T1000 (cell line): Measurements from ENCODE around the gene ANO1.

Experiments
- DNase-seq: peaks from one replicate; lab custom pipeline; 2025; ENCODE audit warnings: mixed read lengths; lab: John Stamatoyannopoulos, UW

The ANO1 gene

DNA sequence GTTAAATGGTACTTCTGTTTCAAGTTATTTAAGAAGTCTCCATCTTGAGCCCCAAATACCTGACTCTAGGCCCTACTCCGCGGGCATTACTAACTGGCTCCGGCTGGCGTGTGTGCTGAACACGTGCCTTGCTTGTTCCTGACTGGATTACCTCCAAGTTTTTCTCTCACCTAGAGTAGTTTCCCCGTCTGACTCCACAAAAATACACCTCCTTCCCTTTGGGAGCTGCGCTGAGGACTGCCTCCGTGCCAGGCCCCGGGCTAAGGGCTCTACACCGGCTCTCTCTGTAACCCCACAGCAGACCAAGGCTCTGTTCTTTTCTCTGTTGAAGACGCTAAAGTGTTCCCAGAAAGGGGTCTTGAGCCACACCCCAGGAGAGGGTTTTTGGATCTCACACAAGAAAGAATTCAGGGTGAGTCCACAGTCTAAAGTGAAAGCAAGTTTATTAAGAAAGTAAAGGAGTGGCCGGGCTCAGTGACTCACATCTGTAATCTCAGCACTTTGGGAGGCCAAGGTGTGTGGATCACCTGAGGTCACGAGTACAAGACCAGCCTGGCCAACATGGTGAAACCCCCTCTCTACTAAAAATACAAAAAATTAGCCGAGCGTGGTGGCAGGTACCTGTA is 61.8 kb downstream of the ANO1 start:
- no peak for DNase-seq

DNA sequence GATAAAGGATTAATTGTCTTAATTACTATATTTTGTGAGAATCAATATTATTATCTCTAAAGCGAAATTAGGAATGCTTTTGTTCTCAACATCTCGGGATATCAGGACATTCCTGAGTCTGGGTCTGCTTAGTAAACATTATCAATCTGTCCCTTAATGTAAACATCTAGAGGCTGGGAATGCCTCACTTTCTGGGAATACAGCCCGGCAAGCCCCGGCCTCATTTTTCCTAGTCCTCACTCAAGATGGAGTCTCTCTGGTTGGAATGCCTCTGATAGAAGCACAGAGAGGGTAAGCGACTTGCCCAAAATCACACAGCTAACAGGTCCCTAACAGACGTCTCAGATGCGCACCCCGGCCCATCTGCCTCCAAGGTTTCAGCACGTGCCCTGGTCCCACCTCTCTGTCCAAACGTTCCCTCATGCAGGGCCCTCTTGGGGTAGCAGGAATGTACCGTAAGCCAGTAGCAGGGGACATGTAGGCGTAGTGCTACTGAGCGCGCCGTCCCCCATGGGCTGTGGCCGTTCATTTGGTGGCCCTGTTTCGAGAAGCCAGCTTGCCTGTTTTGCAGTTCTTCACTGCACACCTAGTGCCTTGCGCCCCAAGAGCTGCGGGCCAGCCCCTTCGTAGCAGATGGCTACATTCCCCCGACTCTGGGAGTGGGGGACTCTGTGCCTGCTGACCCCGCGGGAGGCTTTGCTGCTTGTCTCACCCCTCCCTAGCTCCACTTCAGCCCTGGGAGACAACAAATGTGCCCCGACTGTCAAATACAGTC is 62.8 kb downstream of the ANO1 start:
- no peak for DNase-seq

DNA sequence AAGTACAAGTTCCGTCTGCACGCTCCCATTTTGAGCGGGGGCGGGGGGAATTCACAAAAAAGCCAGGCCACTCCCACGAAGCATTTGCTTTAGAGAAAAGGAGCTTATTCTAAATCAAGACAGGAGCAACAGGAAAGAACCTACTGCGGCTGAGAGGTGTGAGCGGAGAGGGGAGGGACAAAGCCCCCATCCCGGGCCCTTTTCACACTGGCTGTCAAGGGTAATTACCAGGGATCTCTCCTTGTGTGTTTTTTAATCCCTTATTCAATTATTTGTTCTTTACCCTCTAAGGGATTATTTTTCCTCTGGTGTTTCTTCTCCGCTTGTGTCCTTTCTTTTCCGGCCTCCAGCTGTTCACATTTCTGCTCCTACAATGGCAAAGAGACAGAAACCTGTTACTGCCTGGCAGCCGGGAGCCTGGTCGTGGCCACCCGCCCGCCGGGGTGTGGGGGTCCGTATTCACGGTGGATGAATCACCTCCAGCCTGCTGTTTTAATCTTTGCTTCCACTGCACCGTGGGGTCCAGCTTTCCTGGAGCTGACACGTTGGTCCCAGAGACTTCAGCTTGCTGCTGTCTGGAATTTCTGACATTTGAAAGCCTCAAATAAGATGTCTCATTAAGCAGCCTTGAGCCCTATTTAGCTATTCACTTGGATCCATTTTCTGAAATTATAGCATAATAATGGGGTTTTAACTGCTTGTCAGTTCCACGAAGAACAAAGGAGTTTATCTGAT is 63.5 kb downstream of the ANO1 start:
- no peak for DNase-seq

DNA sequence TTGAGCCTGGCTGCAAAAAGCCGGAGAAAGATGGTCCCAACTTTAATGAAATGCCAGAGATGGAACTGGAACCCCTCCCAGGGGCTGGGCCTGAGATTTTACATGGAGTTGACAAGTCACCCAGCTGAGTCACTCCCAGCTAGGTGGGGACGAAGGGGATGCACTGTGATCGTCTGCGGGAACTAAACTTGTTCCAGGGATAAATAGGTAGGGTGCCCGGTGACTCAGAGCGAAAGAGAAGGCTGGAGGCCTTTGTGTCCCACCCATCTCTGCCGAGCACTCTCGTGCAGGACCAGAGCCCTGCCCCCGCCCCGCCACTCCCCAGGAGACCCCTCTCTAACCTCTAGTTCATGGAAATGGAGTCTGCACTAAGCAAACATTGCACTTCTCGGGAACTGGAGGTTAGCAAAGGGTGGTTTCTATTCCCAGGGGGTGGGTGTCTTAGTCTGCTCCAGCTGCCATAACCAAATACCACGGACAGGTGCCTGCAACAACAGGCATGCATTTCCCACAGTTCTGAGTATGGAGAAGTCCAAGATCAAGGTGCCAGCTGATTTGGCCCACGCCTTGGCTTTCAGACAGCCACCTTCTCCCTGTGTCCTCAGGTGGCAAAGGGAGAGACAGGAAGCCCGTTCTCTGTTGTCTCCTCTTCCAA is 64.2 kb downstream of the ANO1 start:
- DNase-seq = no peak

DNA sequence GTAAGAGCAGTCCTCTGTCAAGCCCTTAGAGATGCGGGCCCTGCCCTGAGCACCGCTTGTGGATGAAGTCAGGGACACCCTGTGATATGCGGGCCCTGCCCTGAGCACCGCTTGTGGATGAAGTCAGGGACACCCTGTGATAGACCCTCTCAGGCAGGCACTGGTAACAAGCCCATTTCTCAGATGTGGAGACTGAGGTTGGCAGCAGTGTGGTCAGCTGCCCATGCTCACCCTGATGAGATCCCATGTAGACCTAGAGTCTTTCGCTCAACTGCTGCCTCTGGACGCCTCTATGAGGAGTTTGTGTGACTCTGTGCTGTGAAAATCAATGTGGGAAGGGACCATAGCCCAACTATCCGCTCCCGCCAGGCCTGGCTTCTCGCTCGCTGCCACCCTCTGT is 66.1 kb downstream of the ANO1 start:
- no peak for DNase-seq

DNA sequence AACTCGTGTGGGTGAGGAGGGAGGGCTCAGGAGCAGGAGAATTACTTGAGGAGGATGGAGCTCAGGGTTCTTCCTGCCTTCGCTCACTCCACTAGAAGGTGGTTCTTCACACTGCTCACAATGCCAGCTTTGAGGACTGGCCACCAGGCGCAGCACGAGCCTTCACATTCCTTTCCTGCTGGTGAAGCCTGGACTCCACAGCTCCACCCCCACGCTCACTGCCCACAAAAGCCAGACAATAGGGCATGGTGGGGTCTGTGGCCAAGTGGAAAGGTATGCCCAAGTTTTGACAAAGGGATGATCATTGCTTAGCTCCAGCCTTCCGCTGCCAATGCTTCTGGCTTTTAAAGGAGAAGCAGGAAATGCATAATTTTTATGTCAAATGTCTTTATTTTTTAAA is 67.0 kb downstream of the ANO1 start:
- no peak for DNase-seq

DNA sequence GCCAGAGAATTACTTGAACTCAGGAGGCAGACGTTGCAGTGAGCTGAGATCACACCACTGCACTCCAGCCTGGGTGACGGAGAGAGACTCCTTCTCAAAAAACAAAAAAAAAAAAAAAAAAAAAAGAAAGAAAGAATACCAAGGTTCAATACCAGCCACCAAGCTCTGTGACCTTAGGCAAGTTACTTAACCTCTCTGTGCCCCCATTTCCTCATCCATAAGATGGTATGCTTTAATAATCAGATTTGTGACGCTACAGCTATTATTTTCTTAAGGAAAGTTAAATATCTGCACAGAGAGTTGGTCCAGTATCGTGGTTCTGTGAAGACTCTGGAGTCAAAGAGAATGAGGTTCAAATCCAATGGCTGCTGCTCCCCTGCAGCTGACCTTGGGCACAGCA is 67.7 kb downstream of the ANO1 start:
- no peak for DNase-seq

DNA sequence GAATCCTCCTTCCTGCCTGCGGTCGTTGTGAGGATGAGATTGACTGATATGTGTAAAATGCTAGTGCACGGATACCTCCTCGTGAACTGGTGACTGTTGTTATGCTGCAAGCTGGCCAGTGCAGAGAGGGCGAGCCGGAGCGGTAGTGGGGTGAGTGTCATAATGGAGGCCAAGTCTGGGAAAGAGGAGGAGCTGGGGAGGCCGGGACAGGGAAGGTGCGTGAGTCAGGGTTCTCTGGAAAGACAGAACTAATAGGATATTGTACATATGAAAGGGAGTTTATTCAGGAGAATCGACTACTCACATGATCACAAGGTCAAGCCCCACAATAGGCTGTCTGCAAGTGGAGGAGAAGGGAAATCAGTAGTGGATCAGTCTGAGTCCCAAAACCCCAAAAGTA is 68.2 kb downstream of the ANO1 start:
- DNase-seq = no peak

DNA sequence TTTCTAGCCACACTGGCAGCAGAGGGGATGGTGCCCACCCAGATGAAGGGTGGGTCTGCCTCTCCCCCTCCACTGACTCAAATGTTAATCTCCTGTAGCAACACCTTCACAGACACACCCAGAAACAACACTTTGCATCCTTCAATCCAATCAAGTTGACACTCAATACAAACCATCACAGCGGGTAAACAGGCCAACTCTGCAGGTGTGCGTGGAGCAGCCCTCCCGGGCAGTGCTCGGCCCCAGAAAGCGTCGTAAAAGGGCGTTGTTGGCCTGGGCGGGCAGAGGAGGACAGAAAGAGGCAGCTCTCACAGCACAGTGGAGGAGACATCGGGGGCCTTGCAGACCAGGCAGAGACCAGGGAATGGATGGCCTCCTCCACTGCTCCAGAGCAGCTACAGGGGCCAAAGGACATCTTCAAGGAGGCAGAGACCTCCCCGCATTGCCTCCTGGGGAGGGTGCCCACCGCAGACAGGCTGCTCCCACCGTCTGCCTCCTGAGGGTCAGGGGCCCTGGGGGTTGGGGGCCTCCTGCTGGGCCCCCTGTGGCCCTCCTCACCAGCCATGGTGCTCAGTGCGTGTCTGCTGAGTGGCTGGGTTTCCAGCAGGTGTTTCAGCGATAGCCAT is 68.9 kb downstream of the ANO1 start:
- DNase-seq = no peak

DNA sequence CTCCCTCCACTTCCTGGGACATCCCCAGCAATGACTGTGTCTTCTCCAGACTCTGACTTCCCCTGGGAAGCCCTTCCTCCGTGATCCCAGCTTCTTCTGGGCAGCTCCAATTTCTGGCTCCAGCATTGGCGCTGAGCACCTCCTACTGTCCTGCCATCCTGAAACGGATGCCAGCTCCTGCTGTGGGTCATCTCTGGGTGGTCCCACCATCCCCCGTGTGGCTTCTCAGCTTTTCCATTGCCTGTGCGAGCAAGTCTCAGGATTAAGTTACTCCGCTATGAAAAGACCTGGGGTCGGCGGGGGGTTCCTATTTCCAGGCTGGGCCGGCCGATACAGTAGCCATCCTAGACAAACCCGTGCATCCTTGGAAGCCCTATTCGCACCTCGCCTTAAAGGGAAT is 69.6 kb downstream of the ANO1 start:
- DNase-seq = no peak

DNA sequence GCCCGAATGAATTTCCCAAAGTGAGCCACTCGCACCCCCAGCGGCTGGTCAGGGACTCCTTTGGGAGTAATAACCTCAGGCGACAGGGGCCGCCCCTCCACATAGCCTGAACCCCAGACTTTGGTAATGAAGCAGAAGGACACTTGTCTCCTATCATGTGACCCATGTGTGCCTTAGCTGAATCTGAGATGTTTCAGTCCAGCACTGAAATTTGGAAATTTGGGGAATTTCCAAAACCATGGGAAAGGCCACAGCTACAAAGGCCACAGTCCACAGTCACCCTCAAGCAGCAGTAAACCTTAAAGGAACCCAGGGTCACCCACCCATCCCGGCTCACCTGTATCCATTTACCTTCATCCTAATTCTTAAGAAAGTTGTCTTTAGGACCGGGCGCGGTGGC is 73.6 kb downstream of the ANO1 start:
- no peak for DNase-seq

DNA sequence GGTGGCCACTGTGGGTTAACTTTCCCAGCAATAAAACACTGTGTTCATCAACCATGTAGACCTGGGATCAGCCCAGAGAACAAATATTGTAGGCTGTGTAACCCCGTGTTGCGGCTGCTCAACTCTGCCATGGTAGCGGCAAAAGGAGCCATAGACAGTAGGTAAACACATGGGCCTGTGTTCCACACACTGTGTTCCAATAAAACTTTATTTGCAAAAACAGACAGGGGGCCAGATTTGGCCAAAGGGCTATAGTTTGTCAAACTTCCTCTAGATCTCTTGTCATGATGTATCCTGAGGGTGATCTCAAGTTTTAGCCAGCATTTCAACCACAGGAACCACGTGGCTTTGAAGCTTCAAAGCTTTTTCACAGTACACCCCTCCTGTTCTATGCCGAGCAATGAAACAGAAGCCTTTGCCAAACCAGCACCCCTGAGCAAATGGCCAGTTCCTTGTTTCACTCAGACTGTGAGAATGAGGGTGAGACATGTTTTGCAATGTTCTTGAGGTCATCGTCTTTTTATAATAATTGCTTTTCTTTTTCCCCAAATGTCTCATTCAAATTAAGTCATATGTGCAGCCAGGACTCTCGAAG is 75.1 kb downstream of the ANO1 start:
- DNase-seq = no peak

DNA sequence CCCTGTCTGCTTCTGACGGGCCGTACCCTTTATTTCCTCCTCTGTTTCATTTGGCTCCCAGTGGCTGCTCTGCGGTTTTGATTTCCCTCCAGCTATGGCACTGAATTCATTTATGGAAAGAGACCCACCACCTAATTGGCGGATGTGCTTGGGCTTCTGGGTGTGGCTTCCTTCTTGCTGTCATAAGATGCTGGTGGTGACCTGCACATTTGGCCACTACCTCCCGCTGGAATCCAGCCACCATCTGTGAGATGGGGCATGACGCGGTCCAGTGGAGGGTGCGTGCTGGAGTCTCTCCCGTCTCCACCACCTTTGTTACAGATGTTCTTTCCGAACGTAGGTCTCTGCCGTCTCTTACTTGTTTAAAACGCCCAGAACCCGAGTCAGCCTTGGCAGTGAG is 77.3 kb downstream of the ANO1 start:
- no peak for DNase-seq

DNA sequence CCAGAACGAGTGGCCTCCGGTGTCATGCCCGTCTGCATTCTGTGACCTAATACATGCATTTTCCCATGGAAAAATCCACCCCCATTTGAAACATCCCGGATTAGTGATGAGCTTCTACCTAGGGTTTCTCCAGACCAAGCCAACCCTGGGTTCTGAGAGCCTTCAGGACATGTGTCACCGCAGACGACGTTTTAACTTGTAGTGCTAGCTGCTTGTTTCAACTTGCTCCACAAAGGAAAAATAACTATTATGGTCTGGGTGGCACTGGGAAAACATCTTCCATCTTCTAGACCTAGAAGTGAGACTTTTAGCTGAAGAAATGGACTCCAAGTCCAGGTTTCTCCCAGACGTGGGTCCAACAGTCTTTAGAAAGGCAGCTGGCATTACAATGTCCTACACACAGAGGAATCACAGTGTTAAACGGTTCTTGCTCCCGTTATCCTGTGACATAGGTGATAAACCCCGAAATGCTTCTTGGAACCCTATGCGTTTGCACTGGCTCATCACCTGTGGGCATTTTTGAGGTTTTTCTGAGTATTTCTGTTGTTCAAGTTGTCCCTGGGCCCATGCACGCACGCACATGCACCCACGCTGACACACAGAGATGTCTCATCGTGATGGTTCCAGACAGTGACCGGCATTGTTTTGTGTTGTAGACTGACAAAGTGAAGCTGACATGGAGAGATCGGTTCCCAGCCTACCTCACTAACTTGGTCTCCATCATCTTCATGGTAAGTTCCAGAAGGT is 78.3 kb downstream of the ANO1 start:
- no peak for DNase-seq

DNA sequence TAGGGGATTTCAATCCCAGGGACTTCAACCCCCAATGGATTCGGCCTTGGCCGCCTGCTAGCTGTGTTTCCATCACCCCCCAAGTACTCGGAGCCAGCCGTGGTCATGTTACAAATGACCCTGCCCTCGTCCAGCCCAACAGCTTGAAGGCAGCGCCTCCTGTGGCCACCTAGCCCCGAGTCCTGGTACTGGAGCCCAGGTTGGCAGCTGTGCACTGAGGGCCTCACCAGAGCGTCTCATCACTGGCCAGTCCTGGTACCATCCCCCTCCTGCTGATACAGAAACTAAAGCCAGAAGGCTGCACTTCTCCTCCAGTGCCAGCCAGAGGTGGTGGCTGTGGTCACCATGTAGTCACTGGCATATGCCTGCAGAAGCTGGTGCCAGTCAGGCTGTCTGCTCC is 80.1 kb downstream of the ANO1 start:
- DNase-seq = no peak

DNA sequence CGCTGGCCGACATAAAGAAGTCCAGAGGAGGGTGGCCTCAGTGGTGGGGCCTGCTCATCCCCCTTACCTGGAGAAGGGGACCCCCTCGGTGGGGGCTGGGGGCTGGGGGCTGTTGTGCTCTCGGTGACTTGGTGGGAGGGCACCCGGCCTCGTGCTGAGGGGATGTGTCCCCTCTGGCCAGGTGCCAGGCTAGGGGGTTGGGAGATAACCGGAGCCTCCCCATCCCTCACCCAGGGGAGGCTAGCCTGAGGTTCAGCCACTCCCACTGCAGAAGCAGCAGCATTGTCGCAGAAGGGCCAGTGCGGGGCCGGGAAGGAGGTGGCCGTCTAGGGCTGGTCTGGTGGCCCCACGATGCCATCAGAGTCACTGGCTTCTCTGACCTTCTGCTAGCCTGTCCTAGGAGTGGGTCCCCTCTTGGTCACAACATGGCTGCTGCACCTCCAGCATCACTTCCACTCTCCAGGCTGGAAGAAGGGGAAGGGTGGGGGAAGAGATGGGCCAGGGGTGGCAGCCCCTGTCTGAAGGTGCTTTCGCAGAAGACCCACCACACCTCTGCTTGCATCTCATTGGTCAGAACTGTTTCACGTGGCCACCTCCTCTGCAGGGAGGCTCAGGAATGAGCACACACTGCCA is 80.8 kb downstream of the ANO1 start:
- DNase-seq = no peak

DNA sequence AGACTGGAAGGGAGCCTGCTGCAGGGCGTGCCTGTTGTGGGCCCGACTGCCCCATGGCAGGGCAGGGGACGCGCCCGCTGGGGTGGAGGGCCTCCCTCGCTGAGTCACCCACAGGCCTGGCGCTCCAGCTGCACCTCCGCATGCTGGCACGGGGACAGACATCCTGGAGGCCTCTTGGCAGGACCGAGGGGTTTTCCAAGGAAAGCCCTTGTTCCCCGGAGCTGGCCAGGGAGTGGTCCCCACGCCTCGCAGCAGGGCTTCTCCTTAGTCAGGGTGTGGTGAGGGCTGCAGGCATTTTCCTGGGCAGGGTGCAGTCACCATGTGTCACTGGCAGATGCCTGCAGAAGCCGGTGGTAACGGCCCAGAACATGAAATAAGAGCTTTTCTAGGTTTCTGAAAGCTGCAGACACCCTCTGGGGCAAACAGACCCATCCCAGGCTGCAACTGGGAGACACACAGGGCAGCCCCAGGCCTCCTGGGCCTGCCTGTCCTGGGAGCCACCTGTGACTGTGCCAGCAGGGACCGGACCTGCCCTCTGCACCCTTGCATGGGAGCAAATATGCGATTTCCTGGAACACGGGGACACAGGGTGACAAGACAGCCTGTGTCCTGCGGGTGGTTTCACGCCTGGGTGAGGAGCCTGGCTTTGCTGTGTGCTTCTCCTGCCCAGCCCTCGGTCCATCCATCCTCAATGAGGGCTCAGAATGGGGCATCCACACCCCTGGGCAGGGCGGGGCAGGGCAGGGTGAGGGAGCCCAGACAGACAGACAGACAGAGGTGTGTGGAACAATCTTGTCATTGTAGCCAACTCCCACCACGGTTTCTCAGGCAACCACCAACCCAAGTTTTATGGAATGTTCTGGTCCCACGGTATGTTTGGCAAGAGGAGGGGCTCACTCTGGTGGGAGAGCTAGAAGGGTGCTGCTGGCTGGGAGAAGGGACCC is 81.8 kb downstream of the ANO1 start:
- DNase-seq = peak; percentile 94

DNA sequence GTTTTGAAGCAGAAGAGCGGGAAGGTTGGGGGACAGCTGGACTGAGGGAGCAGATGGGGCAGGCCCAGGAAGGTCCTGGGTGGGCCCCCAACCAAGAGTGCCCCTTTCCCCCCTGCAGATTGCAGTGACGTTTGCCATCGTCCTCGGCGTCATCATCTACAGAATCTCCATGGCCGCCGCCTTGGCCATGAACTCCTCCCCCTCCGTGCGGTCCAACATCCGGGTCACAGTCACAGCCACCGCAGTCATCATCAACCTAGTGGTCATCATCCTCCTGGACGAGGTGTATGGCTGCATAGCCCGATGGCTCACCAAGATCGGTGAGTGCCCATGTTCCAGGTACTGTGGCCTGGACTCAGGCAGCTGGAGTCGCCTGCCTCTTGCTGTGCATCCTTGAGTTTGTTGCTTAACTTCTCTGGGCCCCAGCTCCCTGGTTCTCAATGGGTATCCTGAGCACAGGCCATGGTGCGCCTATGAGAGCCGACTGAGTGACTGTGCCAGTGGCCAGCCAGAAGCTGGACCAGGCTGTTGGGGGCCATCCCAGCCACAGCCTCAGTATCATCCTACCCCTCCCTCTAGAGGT is 83.0 kb downstream of the ANO1 start:
- no peak for DNase-seq

DNA sequence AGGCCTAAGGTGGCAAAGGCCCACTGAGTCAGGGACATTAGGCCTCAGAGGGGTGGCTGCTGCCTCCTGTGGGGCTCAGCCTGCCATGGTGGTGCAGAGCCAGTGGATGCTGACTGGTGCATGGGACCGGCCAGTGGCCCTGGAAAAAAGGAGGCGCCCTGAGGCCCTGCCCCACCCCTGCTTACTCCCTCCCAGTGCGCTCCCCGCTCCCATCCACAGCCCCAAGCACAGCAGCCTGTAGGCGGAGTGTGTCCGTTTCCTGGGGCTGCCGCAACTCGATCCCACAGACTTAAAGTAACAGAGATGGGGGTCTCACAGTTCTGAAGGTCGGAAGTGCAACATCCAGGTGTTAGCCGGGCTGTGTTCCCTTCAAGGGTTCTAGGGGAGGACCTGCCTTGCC is 86.6 kb downstream of the ANO1 start:
- no peak for DNase-seq
